PC-3 (cell line): ENCODE data around the gene LIN28B.

ENCODE experiments used
- EZH2 ChIP-seq: fragments of 300-600 bp; sonication (generic); IDR thresholded peaks from one replicate; pipeline ENCODE4 v1.6.1; 2017; ENCODE audit warnings: antibody characterized with exemption, mild to moderate bottlenecking, low read length; ENCODE audit not compliant: unreplicated experiment
- TF ChIP-seq, protein P1 (sequence below): fragments of 300-600 bp; sonication (generic); conservative IDR thresholded peaks from 2 replicates; pipeline ENCODE4 v1.5.1; 2017; ENCODE audit warnings: antibody characterized with exemption, low read depth, mild to moderate bottlenecking, low read length

DNA sequence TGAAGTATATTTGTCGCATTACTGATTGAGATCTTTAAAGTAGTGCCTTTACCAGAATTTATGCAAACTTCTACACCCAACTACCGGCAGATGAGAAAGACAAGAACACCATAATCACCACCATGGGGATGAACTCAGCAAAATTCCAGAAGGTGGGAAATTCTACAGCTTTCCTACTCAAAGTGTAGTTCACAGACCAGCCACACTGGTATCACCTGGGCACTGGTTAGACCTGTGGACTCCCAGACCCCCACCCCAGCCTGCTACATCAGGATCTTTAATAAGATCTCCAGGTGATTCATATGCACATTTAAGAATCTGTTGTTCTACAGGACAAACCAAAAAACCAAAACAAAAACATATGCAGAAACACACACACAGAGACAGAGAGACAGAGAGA lies 155.0 kb downstream of the LIN28B start:
- TF ChIP-seq, protein P1, sequence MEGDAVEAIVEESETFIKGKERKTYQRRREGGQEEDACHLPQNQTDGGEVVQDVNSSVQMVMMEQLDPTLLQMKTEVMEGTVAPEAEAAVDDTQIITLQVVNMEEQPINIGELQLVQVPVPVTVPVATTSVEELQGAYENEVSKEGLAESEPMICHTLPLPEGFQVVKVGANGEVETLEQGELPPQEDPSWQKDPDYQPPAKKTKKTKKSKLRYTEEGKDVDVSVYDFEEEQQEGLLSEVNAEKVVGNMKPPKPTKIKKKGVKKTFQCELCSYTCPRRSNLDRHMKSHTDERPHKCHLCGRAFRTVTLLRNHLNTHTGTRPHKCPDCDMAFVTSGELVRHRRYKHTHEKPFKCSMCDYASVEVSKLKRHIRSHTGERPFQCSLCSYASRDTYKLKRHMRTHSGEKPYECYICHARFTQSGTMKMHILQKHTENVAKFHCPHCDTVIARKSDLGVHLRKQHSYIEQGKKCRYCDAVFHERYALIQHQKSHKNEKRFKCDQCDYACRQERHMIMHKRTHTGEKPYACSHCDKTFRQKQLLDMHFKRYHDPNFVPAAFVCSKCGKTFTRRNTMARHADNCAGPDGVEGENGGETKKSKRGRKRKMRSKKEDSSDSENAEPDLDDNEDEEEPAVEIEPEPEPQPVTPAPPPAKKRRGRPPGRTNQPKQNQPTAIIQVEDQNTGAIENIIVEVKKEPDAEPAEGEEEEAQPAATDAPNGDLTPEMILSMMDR: no peak
- TF ChIP-seq EZH2: no peak
